ENCODE measurements around the gene THOC1. TPM values are rescaled to one million over a fixed set of nuclear protein-coding genes. Genes with fewer than 3 reads are reported as not detected.

The THOC1 gene
- total RNA-seq, 1 experiment from 2014 or later: 74.5 TPM

- H3K4me1 Mint-ChIP-seq: peaks cover 0 to 6% of the 10 kb centered on the region in 2 experiments; a peak in 2 of 4 replicates
- no peaks in the 10 kb centered on the region; the same call in 1 of the 2 replicates for H3K79me2 ChIP-seq (ENCODE audit: insufficient read depth, low read length)
These were observed 76.1 kb downstream of the THOC1 start for GRCh38 chr18:191725-192124.

More at GRCh38 chr18:191725-192124, 76.1 kb downstream of the THOC1 start:
- Histone ChIP-seq H3K9me3 (ENCODE audit: control insufficient read depth, low read depth, low read length) (no peaks in the 10 kb centered on the region), H3K9ac (ENCODE audit: extremely low read depth, insufficient read length, low read length) (no peak overlapping the region), H3K14ac (ENCODE audit: insufficient read depth, low read length) (no peak overlapping the region), H2BK120ac (ENCODE audit: low read depth, low read length, poor library complexity, severe bottlenecking) (no peak overlapping the region), H3K23ac (ENCODE audit: insufficient read length, low read depth, low read length) (no peak overlapping the region), H3K27ac (ENCODE audit: insufficient read length, low read depth, low read length) (no peak overlapping the region), H2BK20ac (ENCODE audit: low read depth, low read length, poor library complexity, severe bottlenecking) (no peak overlapping the region), H3K27me3 (ENCODE audit: insufficient read depth, low read length) (no peaks in the 10 kb centered on the region), H4K20me1 (ENCODE audit: control insufficient read depth, insufficient read depth, insufficient read length) (no peaks in the 10 kb centered on the region), H3K56ac (ENCODE audit: insufficient read length, low read depth, low read length) (no peak overlapping the region), H4K5ac (ENCODE audit: insufficient read length, low read depth, low read length) (no peak overlapping the region), H2BK15ac (ENCODE audit: low read depth, low read length) (no peak overlapping the region), H4K91ac (ENCODE audit: insufficient read length, low read depth, low read length) (no peak overlapping the region), H3K4me1 (ENCODE audit: insufficient read depth, low read length) (no peaks in the 10 kb centered on the region), H2BK12ac (ENCODE audit: insufficient read length, low read depth, low read length) (no peak overlapping the region), H3K18ac (ENCODE audit: insufficient read length, low read depth, low read length) (no peak overlapping the region), H2AFZ (ENCODE audit: low read length) (no peak overlapping the region), H3T11ph (ENCODE audit: low read length) (no peak overlapping the region), H3K23me2 (ENCODE audit: insufficient read length, low read depth, low read length, poor library complexity, severe bottlenecking) (no peaks in the 10 kb centered on the region), H3K4ac (ENCODE audit: low read depth, low read length) (no peak overlapping the region), H3K4me2 (ENCODE audit: insufficient read depth, insufficient read length, low read length) (no peak overlapping the region), H2AK5ac (ENCODE audit: insufficient read length, low read length) (no peak overlapping the region), H3K79me1 (ENCODE audit: insufficient read depth, low read depth, low read length, poor library complexity, severe bottlenecking) (no peaks in the 10 kb centered on the region), H4K8ac (replicated peaks; ENCODE audit: insufficient read length, low read depth, low read length) (no peak overlapping the region), H2BK5ac (ENCODE audit: insufficient read length, low read length) (no peak overlapping the region)
- Mint-ChIP-seq H3K27ac (0 out of 7 replicates have a peak overlapping the region, but pooled peaks of 1 of the 3 experiments have one; percentile 41), H3K4me3 (no peak overlapping the region), H3K27me3 (ENCODE audit: low read depth) (no peaks in the 10 kb centered on the region), H3K9me3 (no peaks in the 10 kb centered on the region), H3K36me3 (ENCODE audit: insufficient read depth in 1 of 3, low read depth in 3 of 3) (peaks cover 0 to 11% (median 10%) of the 10 kb centered on the region in 3 experiments; a peak in 5 of 7 replicates)
- WGBS (ENCODE audit: extremely low coverage, insufficient read length, low lambda C conversion rate): no CpG with 5 or more reads among the region's 1 CpG
- TF ChIP-seq, protein P1, sequence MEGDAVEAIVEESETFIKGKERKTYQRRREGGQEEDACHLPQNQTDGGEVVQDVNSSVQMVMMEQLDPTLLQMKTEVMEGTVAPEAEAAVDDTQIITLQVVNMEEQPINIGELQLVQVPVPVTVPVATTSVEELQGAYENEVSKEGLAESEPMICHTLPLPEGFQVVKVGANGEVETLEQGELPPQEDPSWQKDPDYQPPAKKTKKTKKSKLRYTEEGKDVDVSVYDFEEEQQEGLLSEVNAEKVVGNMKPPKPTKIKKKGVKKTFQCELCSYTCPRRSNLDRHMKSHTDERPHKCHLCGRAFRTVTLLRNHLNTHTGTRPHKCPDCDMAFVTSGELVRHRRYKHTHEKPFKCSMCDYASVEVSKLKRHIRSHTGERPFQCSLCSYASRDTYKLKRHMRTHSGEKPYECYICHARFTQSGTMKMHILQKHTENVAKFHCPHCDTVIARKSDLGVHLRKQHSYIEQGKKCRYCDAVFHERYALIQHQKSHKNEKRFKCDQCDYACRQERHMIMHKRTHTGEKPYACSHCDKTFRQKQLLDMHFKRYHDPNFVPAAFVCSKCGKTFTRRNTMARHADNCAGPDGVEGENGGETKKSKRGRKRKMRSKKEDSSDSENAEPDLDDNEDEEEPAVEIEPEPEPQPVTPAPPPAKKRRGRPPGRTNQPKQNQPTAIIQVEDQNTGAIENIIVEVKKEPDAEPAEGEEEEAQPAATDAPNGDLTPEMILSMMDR (conservative IDR thresholded peaks at IDR 0.05): no peak
- DNase-seq: no peak

Data from H9 (cell line).